ENCODE data around the gene SERPINA12. TPM values are rescaled to one million over a fixed set of nuclear protein-coding genes. Genes with fewer than 3 reads are reported as not detected.
A peak's percentile ranks its signal among the peaks of the same experiment; 100 is the strongest.
"Not testable (repeated sequence)": the region's sequence is repeated elsewhere in the genome, so short reads cannot be mapped to it uniquely, and the experiment has no call there.

Gene SERPINA12
- total RNA-seq, 2 donors from 2014 or later: not detected

- Mint-ChIP-seq H3K9me3 (peaks cover 6 to 13% of the 10 kb centered on the region in 2 donors), H3K27ac (peak overlapping the region in 1 of 2 donors; percentile 5)
- not testable (repeated sequence) for H3K36me3 Mint-ChIP-seq; DNase-seq (ENCODE audit: low spot score in 2 of 2); ATAC-seq
Measured at GRCh38 chr14:94482132-94483070, 26.9 kb downstream of the SERPINA12 start.

GRCh38 chr14:94481468-94482131 lies 27.7 kb downstream of the SERPINA12 start:
- no peak overlapping the region for H3K27ac Mint-ChIP-seq
- DNase-seq (ENCODE audit: low spot score in 2 of 2): no peak
- H3K9me3 Mint-ChIP-seq: peaks cover 6 to 16% of the 10 kb centered on the region in 2 donors
- peaks cover 0 to 8% of the 10 kb centered on the region in 2 donors for H3K36me3 Mint-ChIP-seq
- ATAC-seq: peak in 1 of 2 donors; percentile 35

GRCh38 chr14:94480809-94481208 lies 28.5 kb downstream of the SERPINA12 start:
- peaks cover 6 to 16% of the 10 kb centered on the region in 2 donors for H3K9me3 Mint-ChIP-seq
- ATAC-seq: peak in 1 of 2 donors; percentile 20
- H3K27ac Mint-ChIP-seq: no peak overlapping the region
- no peak for DNase-seq (ENCODE audit: low spot score in 2 of 2)
- H3K36me3 Mint-ChIP-seq: peaks cover 0 to 8% of the 10 kb centered on the region in 2 donors

GRCh38 chr14:94478420-94478819 lies 30.8 kb downstream of the SERPINA12 start:
- peaks cover 0 to 8% of the 10 kb centered on the region in 2 donors for H3K36me3 Mint-ChIP-seq
- peaks cover 6 to 16% of the 10 kb centered on the region in 2 donors for H3K9me3 Mint-ChIP-seq
- no peak for ATAC-seq
- no peak overlapping the region for H3K27ac Mint-ChIP-seq
- no peak for DNase-seq (ENCODE audit: low spot score in 2 of 2)

GRCh38 chr14:94476023-94476422 lies 33.2 kb downstream of the SERPINA12 start, which contains the start of gene SERPINA9:
TSS of gene SERPINA9 (minus strand) at chr14:94476197. CDS start at chr14:94469840, 6,357 bp downstream.
- DNase-seq (ENCODE audit: low spot score in 2 of 2): no peak
- Mint-ChIP-seq H3K36me3 (peaks cover 0 to 8% of the 10 kb centered on the region in 2 donors), H3K27ac (no peak within 1 kb of the TSS), H3K9me3 (peaks cover 6 to 16% of the 10 kb centered on the region in 2 donors)
- no peak for ATAC-seq

- DNase-seq (ENCODE audit: low spot score in 2 of 2) (no peak), ATAC-seq (no peak)
- Mint-ChIP-seq H3K36me3 (peaks cover 0 to 8% of the 10 kb centered on the region in 2 donors), H3K9me3 (peaks cover 6 to 16% of the 10 kb centered on the region in 2 donors), H3K27ac (no peak overlapping the region)
Measured at GRCh38 chr14:94474581-94475031, 34.7 kb downstream of the SERPINA12 start.

- no peak for DNase-seq (ENCODE audit: low spot score in 2 of 2)
- H3K36me3 Mint-ChIP-seq: peaks cover 0 to 3% of the 10 kb centered on the region in 2 donors
- H3K9me3 Mint-ChIP-seq: peaks cover 4 to 13% of the 10 kb centered on the region in 2 donors
- no peak overlapping the region for H3K27ac Mint-ChIP-seq
- no peak for ATAC-seq
Measured at GRCh38 chr14:94473666-94474410, 35.4 kb downstream of the SERPINA12 start.

GRCh38 chr14:94472842-94473241 lies 36.4 kb downstream of the SERPINA12 start:
- DNase-seq (ENCODE audit: low spot score in 2 of 2) (no peak), ATAC-seq (no peak)
- Mint-ChIP-seq H3K27ac (no peak overlapping the region), H3K9me3 (peaks cover 5 to 7% of the 10 kb centered on the region in 2 donors), H3K36me3 (no peaks in the 10 kb centered on the region)

- ATAC-seq: no peak
- no peak for DNase-seq (ENCODE audit: low spot score in 2 of 2)
- H3K27ac Mint-ChIP-seq: no peak overlapping the region
- peaks cover 6 to 12% of the 10 kb centered on the region in 2 donors for H3K9me3 Mint-ChIP-seq
- H3K36me3 Mint-ChIP-seq: peaks cover 4 to 7% of the 10 kb centered on the region in 2 donors
Measured at GRCh38 chr14:94471045-94471444, 38.2 kb downstream of the SERPINA12 start.

- peaks cover 10 to 16% of the 10 kb centered on the region in 2 donors for H3K9me3 Mint-ChIP-seq
- H3K27ac Mint-ChIP-seq: no peak overlapping the region
- H3K36me3 Mint-ChIP-seq: peaks cover 7 to 11% of the 10 kb centered on the region in 2 donors
- no peak for ATAC-seq
- DNase-seq (ENCODE audit: low spot score in 2 of 2): no peak
Measured at GRCh38 chr14:94470311-94470710, 39.0 kb downstream of the SERPINA12 start.

GRCh38 chr14:94469261-94469660 lies 40.0 kb downstream of the SERPINA12 start:
- H3K9me3 Mint-ChIP-seq: peaks cover 10 to 16% of the 10 kb centered on the region in 2 donors
- no peak overlapping the region for H3K27ac Mint-ChIP-seq
- peaks cover 7 to 11% of the 10 kb centered on the region in 2 donors for H3K36me3 Mint-ChIP-seq
- DNase-seq (ENCODE audit: low spot score in 2 of 2): no peak
- no peak for ATAC-seq

GRCh38 chr14:94467728-94468520 lies 41.3 kb downstream of the SERPINA12 start:
- Mint-ChIP-seq H3K27ac (no peak overlapping the region), H3K36me3 (peaks cover 7 to 11% of the 10 kb centered on the region in 2 donors), H3K9me3 (peaks cover 10 to 16% of the 10 kb centered on the region in 2 donors)
- DNase-seq (ENCODE audit: low spot score in 2 of 2) (no peak), ATAC-seq (no peak)

GRCh38 chr14:94466706-94467370 lies 42.4 kb downstream of the SERPINA12 start:
- DNase-seq (ENCODE audit: low spot score in 2 of 2) (no peak), ATAC-seq (no peak)
- peaks cover 7 to 11% of the 10 kb centered on the region in 2 donors for H3K36me3 Mint-ChIP-seq
- no peak overlapping the region for H3K27ac Mint-ChIP-seq
- peaks cover 14 to 20% of the 10 kb centered on the region in 2 donors for H3K9me3 Mint-ChIP-seq

GRCh38 chr14:94465042-94465441 lies 44.2 kb downstream of the SERPINA12 start:
- ATAC-seq: no peak
- Mint-ChIP-seq H3K9me3 (peaks cover 18 to 20% of the 10 kb centered on the region in 2 donors), H3K27ac (no peak overlapping the region), H3K36me3 (peaks cover 7 to 11% of the 10 kb centered on the region in 2 donors)
- DNase-seq (ENCODE audit: low spot score in 2 of 2): no peak

- Mint-ChIP-seq H3K27ac (no peak overlapping the region), H3K9me3 (peaks cover 18 to 20% of the 10 kb centered on the region in 2 donors), H3K36me3 (peaks cover 7 to 11% of the 10 kb centered on the region in 2 donors)
- ATAC-seq (no peak), DNase-seq (ENCODE audit: low spot score in 2 of 2) (no peak)
Measured at GRCh38 chr14:94464290-94464689, 45.0 kb downstream of the SERPINA12 start.
